Stimulated activated CD4-positive, alpha-beta T cell treated with anti-CD3 and anti-CD28 coated beads, Interleukin-1b, Interleukin-23, amount 100 ng/mL, for 1 hour (primary cell): ENCODE results near the gene ANKRD2.
A peak's percentile ranks its signal among the peaks of the same experiment; 100 is the strongest.
"Not testable (repeated sequence)": the region's sequence is repeated elsewhere in the genome, so short reads cannot be mapped to it uniquely, and the experiment has no call there.

Experiments
- DNase-seq, 2 donors: peaks; one replicate each; pipeline ENCODE4 v3.0.0-alpha.2; 2020; ENCODE audit warnings: low read depth in 2 of 2

The ANKRD2 gene

DNA sequence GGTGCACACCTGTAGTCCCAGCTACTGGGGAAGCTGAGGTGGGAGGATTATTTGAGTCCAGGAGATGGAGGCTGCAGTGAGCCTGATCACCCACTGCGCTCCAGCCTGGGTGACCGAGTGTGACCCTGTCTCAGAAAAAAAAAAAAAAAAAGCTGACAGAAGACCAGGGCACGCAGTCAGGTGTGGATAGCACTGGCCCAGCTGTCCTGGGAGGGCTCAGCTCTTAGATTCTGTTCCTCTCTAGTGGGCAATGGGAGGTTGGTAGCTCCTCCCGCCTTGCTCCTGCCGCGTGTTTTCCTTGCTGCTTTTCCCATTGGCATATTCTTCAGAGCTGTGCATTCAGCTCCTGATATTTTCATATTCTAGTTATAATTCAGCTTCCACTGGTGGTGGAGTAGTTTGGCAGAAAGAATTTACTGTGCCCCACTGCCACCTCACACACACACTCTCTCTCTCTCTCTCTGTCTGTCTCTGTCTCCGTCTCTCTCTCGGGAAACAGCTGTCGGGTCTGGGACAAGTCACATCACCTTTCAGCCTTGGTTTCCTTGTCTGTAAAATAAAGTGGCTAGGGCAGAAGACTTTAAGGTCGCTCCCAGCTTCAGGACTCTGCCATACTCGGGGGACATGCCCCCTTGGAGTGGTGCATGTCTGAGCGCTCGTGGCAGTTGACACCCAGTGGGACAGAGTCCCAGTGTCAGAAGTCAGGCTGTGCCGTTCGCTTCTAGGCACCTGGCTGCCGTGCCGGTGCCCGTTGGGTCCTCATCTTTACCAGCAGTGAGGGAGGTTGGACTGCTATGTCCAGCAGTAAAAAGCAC, 25.9 kb upstream of the ANKRD2 start:
- DNase-seq, result no peak

DNA sequence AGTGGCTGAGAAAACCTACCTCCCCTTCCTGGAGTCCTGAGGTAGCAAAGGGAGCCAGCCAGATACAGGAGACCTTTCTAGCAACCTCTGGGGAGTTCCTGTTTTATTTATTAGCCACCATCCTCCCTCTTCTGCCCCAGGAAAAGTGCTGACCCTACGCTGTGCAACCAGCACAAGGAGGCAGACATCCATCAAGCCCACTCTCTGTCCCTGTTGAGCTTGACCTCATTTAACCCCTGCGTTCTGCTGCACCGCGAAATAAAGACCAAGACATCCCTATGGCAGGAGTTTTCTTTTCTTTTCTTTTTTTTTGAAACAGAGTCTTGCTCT, 25.3 kb upstream of the ANKRD2 start:
- no peak for DNase-seq

DNA sequence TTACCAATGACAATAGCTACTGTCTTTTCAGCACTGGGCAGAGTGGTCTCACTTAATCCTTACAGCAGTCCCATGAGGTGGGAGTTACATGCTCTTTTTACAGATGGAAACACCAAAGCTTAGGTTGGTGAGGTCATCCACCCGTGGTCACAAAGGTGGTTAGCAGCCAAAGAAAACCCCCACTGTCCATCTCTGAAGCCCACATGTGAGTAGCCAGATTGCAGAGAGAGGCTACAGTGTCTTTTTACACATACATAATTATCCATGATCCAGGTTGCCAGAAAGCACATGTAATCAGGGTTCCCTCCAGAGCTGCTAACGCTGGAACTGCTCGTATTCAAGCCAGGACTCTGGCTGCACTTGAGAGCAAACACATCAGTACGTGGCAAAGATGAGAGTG, 24.6 kb upstream of the ANKRD2 start:
- DNase-seq, result no peak

DNA sequence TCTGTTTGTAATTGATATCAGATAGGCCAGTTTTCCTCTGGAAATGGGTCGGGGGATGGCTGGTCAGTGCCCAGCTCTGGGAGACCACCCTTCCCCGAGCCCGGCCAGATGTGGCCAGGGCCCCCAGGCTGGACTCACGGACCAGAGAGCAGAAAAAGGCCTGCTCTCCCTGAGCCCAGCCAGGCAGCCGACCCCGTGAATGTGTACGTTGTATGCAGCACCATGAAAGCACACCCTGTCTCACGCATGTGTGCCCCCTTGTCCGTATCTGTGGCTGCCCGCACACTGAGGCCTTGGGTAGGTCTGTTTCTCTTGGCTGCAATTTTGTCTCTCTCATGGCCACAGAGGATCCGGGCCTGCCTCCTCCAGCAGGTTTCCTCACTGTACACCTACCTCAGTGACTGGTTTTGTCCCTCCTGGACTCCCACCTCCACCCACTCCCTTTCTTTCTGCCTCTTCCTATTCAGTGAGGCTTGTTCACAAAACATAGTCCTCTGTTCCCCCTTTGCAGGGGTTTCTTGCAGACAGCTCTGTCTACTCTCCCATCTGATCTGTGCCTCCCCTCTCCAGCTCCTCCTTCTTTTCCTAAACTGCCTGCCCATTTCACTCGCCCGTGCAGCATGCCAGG, 23.6 kb upstream of the ANKRD2 start:
- DNase-seq, result no peak

DNA sequence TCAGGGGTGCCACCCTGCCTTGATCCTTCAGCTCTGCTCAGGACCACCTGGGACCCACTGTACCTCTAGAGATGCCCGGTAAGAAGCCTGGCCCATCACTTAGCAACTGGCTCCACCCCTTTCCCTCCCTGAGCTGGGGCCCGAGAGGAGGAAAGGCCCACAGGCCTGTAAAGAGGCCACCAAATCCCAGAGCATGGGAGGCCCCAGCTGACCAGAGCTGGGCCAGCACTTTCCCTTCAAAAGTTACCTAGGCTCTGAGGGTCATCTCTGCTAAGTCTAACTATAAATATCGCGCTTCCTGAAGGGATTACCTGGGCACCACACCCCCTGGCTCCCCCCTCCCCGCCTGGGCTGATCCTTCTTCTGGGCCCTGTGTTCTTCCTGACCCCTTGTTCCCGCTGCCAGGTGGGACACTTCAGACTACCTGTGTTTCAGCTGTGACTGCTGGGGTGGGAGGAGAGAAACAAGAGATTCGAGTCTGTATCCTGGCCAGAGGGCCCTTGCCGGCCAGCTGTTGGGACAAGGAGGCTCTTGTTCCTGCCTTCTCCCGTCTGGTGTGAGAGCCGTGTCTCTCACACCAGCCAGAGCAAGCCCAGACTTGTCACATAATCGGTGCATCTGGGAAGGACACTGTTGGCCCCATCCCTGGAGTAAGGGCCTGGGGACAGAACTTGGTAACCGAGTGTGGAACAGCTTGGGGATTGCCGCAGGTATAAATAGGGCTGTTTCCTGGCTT, 22.8 kb upstream of the ANKRD2 start:
- DNase-seq, result no peak

DNA sequence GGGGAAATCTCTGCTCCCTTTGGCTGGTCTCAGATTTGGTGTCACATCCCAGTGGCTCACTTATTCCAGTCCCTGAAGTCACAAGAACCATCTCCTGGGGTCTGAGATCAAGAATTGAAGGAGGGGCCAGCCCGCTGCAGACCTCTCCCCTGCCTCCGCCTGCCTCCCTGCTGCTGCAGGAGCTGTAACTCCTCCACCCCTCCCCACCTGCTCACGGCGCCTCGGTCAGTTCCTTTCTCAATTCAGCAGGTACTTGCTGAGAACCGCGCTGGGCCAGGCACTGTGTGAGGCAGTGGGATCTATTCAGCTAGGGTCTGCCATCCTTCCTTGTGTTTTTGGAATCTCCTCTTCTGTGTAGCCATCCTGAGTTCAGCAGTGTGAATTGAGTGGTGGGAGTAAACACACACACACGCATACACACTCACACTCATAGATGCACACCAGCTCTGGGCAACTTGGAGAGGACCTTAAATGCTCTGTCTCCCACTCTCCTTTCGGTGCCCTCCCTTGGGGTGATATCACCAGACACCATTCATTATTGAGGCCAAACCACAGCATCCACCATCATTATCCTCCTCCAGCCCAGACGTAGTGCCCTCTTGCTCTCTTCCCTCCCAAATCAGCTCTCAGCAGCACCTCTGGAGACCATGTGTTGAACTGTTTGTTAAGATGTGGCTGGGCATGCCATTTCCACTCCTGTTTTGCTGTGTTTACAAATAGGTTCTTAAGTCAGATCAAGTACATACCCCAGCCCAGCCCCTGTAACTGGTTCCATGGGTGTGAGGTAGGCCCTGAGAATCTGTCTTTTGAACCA, 22.0 kb upstream of the ANKRD2 start:
- no peak for DNase-seq

DNA sequence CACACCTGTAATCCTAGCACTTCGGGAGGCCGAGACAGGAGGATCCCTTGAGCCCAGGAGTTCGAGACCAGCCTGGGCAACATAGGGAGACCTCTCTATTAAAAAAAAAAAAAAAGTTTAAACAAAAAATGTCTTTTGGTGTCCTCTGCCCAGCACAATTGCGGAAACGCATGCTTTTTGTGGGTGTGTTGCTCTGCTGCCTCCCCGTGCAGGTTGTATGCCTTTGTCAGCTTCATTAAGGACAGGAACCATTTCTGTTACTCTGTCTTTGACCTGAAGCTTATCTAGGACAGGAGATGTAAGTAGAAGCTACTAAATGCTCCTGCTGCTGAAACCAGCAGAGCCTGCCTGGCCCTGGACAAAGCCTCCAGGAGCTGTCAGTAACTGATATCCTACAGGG, 21.3 kb upstream of the ANKRD2 start:
- no peak for DNase-seq

DNA sequence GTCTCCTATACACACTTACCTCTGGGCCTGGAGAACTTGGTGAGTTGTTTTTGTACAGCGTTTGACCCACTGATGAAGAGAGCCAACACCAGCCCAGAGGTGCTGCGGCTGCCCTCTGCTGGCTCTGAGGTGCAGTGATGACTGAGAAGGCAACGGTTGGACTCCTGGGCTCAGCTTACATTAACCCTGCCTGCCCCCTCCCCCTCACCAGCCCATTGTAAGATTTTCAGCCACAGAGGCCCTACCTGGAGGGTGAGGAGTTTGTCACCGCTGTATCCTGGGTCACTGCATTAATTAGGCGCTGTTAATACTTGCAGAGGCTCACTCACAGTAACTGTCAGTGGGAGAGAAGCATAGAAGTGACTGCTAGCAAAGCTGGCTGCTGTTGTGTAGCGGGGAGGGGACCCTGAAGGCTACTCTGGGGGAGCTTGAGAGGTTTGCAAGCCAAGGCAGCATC, 19.0 kb upstream of the ANKRD2 start:
- DNase-seq, result peak in 1 of 2 donors; percentile 11

DNA sequence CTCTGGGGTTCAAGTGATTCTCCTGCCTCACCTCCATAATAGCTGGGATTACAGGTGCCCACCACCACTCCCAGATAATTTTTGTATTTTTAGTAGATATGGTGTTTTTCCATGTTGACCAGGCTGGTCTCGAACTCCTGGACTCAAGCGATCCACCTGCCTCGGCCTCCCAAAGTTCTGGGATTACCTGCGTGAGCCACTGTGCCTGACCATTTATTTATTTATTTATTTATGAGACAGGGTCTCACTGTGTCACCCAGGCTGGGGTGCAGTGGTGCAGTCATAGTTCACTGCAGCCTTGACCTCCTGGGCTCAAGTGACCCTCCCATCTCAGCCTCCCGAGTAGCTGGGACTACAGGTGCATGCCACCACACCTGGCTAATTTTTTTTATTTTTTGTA, 18.2 kb upstream of the ANKRD2 start:
- DNase-seq, result not testable (repeated sequence)

DNA sequence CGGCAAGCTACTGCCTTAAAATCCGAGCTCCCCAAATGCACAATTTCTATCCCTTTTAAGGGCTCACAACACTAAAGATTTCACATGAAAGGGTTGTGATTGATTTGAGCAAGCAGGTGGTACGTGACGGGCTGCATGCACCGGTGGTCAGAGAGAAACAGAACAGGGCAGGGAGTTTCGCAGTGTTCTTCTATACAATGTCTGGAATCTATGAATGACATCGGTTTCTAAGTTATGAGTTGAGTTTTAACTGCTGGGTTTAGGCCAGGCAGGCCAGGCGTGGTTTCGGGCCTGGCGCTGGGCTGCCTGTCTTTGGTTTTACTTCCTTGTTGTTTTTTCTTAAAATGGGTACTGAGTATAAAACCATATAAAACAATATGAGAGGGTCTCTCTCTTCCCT, 17.0 kb upstream of the ANKRD2 start:
- not testable (repeated sequence) for DNase-seq

DNA sequence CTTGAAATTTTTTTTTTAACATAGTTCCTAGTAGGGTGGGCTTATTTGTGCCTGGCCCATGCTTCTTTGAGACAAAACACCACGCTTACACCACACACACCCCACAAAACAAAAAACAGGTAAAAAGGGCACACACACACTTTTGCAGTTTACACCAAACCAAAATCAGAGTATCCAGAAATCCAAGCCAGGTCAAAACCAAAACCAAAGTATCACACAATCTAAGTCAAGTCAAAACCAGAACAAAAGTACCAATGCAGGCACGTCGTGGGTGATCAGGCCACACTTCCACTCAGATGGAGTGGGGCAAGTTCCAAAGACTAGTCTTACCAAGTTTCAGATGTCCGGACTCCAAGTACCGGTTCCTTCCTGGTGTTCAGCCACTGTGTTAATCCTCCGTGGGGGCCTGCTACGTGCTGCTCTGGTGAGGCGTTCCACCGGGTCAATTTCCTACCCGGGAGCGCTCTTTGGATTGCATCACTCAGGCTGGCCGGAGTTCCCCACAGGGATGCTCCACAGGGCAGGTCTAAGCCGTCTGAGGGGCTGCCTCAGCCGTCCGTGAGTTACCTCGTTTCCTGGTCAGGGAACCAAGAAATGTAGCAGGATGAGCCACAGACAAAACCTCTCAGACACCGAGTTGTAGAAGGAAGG, 11.7 kb upstream of the ANKRD2 start:
- not testable (repeated sequence) for DNase-seq

DNA sequence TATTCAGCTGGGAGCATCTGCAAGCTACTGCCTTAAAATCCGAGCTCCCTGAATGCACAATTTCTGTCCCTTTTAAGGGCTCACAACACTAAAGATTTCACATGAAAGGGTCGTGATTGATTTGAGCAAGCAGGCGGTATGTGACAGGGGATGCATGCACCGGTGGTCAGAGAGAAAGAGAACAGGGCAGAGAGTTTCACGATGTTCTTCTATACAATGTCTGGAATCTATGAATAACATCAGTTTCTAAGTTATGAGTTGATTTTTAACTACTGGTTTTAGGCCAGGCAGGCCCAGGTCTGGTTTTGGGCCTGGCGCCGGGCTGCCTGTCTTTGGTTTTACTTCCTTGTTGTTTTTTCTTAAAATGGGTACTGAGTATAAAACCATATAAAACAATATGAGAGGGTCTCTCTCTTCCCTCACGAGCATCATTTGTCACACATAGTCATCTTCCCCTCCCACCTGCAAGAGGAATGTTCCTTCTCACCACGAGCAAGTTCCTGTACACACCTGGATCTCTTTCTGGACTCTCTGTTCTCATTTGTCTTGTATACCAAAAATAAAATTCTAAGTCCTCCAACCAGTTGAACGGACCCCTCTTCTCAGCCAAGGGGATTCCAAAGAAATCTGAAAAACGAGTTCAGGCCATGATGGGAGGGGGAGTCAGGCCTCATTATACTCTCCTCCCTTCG, 11.0 kb upstream of the ANKRD2 start:
- DNase-seq, result not testable (repeated sequence)

DNA sequence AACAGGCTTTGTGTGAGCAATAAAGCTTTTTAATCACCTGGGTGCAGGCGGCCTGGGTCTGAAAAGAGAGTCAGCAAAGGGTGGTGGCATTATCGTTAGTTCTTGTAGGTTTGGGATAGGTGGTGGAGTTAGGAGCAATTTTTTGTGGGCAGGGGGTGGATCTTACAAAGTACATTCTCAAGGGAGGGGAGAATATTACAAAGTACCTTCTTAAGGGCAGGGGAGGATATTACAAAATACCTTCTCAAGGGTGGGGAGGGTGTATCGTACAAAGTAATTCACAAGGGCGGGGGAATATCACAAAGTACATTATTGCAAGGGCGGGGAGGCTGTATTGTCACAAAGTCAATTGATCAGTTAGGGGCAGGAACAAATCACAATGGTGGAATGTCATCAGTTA, 10.2 kb upstream of the ANKRD2 start:
- not testable (repeated sequence) for DNase-seq

DNA sequence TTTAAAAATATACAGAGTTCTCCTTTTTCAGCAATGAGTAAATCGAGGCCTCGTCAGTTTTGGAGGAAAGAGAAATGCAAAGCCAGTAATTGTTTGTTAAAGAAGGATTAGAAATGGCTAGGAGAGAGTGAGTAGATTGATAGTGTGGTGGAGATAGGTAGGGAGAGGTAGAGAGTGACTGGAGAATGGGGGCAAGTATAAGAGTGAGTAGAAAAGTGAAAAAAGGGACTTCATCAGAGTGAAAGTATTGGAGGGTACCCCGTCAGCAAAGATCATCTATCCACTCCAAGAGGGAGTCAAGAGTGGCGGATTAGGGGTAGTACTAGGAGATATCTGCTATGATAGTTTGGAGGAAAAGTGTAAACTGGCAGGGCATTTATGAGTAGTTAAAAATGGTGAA, 9.2 kb upstream of the ANKRD2 start:
- no peak for DNase-seq

DNA sequence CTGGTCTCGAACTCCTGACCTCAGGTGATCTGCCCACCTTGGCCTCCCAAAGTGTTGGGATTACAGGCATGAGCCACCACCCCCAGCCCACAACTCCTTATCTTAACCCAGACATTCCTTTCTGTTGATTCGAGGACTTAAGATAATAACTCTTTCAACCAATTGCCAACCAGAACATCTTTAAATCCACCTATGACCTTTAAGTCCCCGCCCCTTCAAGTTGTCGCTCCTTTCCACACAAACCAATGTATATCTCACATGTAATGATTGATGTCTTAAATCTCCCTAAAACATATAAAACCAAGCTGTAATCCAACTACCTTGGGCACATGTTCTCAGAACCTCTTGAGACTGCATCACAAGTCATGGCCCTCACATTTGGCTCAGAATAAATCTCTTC, 7.8 kb upstream of the ANKRD2 start:
- no peak for DNase-seq

DNA sequence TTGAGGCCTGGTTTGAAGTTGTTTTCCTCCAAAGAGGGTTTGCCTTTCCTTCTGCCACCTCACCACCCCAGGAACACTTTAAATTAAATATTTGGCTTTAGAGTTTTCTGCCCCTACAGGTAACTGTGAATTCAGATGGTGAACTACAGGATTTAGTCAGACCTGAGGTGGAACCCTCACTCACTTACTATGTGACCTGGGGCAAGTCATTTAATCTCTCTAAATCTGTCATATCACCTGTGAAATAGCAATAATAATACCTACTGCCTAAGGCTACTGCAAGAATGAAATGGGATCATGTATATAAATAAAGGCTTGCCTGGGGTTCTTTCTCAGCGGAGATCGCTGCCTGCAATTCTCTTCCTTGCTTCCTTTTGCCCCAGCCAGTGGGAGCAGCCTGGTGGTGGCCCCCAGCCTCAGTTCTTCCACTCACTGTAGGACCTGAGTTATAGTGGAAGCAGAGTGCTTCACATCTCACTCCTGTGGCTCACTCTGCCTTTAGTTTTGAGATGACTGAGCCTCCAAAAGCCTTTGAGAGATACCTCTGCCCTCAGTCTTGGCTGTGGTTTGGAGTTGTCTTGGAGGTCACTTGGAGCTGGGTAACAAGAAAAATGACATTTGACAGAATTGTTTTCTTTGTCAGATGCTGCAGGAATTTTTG, 6.1 kb upstream of the ANKRD2 start:
- no peak for DNase-seq

DNA sequence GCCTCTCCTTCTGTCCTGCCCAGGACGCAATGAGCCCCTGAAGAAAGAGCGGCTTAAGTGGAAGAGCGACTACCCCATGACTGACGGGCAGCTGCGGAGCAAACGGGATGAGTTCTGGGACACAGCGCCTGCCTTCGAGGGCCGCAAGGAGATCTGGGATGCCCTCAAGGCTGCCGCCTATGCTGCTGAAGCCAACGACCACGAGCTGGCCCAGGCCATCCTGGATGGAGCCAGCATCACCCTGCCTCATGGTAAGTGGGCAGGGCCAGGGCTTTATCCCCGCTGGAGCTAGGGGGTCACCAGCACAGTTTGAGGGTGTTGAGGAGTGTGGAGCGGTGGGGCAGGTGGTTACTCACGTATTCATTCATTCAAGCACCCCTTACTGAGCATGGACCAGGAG, 4.7 kb upstream of the ANKRD2 start:
- no peak for DNase-seq

DNA sequence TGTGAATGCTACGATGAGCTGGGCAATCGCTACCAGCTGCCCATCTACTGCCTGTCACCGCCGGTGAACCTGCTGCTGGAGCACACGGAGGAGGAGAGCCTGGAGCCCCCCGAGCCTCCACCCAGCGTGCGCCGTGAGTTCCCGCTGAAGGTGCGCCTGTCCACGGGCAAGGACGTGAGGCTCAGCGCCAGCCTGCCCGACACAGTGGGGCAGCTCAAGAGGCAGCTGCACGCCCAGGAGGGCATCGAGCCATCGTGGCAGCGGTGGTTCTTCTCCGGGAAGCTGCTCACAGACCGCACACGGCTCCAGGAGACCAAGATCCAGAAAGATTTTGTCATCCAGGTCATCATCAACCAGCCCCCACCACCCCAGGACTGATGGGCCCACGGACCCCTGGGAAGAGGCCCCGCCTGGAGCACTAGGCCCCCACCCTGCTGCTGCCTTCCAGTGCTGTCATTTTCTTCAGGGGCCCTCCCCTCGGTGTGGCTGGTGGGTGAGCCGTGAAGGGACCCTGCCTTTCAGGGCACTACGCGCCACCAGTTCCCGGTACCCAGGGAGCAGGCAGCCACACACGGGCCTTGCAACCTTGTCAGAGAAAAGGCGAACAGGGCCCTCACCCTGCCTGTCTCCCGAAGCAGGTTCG, 2.3 kb upstream of the ANKRD2 start:
- DNase-seq, result no peak

DNA sequence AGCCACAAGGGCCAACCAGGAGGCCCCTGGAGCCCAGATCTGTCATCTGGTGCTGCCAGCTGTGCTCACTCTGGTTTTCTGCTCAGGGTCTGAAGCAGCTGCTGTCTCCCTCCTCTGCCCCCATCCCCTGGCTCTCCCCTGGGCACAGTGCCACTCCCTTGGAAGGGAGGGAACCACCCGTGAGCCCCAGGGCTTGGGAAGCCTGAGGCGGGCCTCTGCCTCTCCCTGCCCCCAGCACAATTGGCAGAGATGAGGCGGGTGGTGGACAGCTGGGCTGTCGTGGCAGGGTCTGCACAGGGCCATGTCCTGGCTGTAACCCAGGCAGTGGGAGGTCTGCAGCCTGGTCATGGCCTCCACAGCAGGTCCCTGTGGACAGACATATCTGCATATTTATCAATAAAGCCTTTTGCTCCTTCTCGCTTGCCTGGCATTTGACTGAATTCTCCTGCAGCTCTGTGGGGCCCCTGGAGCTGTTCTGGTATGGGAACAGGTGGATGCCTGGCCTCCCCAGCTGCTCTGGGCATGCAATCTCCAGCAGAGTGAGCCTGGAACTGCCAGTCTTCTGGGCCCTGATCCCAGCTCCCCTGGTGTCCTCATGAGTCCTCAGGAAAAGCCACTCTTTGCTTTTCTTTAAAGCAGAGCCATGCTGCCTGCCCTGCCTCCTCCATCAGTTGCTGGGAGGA, 1.6 kb upstream of the ANKRD2 start:
- DNase-seq, result no peak
